Daoy (cell line): ENCODE measurements around the gene SUFU. TPM values are rescaled to one million over a fixed set of nuclear protein-coding genes. Genes with fewer than 3 reads are reported as not detected.
"Not testable (repeated sequence)": the region's sequence is repeated elsewhere in the genome, so short reads cannot be mapped to it uniquely, and the experiment has no call there.

Source experiments
- DNase-seq: peaks from one replicate; pipeline ENCODE4 v3.0.0-alpha.2; 2015; ENCODE audit warnings: low read depth
- total RNA-seq: library from RNA; depleted of rRNA; stranded (reverse); fragments of >200 nt; shearing (Covaris generic); gene quantifications from 2 replicates; pipeline ENCODE4 v1.2.3, GENCODE V29; 2014

SUFU gene
- total RNA-seq, 1 experiment from 2014 or later, result 0.40 TPM

DNA sequence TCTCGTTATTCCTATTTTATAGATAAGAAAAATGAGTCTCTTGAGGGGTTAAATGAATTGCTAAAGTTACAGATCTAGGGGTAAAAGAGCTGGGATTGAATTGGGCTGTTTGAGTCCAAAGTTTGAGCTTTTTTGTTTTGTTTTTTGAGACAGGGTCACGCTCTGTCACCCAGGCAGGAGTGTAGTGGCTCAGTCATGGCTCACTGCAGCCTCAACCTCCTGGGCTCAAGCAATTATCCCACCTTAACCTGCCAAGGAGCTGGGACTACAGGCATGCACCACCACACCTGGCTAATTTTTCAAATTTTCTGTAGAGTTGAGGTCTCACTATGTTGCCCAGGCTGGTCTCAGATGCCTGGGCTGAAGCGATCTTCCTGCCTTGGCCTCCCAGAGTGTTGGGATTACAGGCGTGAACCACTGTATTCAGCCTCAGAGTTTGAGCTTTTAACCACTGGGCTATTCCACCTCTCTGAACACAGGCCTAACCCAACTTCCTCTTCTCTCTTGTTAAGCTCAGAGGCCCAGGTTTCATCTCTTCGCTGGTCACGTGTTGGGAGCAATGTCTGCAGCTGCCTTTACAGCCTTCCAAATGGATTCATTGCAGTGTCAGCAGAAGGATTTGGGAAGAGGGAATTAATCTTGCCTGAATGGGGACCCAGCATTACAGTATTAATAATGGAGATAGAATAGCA, 8.0 kb downstream of the SUFU start:
- DNase-seq, result no peak

- DNase-seq, result no peak
Measured at GRCh38 chr10:102514487-102515311, 10.9 kb downstream of the SUFU start.

GRCh38 chr10:102515724-102516123, 12.0 kb downstream of the SUFU start:
- DNase-seq, result no peak

GRCh38 chr10:102517553-102517952, 13.8 kb downstream of the SUFU start:
- DNase-seq, result no peak

- DNase-seq, result no peak
Measured at GRCh38 chr10:102519246-102519825, 15.6 kb downstream of the SUFU start.

DNA sequence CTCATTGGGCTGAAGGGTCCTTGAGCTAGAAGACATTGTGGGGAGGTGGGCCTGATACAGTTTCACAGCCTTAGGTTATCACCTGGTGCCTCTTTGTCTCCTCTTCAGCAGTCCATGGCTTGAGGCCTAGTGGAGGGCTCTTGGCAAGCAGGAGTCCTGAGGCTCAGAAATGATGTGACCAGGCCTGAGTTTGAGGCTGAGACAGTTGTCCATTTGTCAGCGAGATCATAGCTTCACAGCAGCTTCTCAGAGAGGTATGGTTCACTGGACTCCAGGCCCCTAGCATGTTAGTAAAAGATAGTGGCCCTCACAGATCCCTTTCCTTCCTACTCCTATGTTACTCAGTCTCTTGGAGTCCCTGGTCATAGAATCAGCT, 19.1 kb downstream of the SUFU start:
- DNase-seq, result no peak

DNA sequence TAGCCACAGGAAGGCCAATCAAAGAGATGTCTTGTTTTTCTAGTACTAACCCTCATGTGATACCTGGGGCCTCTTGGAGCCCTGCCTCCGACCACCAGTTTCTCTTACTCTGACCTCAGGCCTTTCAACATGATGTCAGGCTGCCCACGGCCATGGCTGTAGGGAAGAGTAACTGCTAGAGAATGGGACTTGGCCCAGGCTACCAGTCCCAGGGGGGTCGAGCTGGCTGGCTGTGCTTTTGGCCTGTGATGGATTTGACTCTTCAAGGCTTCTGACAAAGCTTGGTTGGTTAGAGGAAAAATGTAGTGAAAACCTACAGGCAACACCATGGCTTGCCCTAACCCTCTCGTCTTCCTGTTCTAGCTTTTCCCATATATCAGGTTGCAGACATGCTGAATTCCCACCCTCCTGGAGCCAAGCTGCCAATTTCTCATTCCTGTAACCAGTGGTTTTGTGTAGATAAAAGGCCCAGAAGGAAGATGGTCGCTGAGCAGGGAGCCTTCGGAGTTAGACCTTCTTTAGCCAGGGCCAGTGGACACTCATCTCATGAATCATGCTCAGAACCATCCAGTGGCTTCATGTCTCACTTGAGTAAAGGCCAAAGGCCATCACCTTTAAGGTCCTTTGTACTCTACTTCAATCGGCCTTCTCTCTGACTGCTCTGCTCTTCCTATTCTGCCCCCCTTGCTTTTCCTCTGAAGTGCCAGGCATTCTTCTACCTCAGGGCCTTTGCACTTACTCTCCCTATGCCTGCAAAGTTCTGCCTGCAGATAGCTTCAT, 19.7 kb downstream of the SUFU start:
- no peak for DNase-seq

- DNase-seq, result no peak
Measured at GRCh38 chr10:102524746-102525145, 21.0 kb downstream of the SUFU start.

DNA sequence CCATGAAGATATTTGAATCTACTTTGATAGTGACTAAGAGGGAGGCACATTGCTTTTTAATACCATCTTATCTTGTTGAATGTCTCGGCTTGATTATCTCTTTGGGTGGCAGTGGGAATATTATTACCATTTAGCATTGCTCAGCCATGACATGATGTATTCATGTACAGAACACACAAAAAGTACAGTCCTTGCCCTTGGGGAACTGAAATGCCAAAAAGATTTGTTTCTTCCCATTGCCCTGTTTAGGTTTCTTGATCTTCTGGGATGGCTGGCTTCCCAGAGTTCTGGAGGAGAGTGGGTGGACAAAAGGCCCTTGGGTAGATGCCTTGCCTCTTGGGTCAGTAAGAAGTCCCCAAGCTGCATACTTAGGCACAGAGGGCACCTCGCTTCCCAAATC, 23.8 kb downstream of the SUFU start:
- no peak for DNase-seq

DNA sequence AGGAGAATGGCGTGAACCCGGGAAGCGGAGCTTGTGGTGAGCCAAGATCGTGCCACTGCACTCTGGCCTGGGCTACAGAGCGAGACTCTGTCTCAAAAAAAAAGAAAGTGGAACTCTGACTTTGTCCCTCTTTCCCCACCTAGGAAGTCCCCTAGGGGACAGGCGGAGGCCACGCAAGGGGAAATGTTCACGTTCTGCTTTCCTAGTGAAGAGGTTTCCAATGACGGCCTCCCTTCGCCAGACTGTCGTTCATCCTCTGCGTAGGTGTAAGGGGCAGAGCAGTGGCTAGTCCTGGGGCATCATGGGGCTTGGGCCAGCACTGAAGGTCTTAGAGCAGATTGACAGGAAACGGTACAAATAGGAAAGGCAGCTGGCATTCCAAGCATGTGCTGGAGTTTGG, 30.6 kb downstream of the SUFU start:
- no peak for DNase-seq

- DNase-seq, result not testable (repeated sequence)
Measured at GRCh38 chr10:102534966-102535365, 31.2 kb downstream of the SUFU start.

GRCh38 chr10:102535481-102536147, 31.8 kb downstream of the SUFU start:
- DNase-seq, result no peak

DNA sequence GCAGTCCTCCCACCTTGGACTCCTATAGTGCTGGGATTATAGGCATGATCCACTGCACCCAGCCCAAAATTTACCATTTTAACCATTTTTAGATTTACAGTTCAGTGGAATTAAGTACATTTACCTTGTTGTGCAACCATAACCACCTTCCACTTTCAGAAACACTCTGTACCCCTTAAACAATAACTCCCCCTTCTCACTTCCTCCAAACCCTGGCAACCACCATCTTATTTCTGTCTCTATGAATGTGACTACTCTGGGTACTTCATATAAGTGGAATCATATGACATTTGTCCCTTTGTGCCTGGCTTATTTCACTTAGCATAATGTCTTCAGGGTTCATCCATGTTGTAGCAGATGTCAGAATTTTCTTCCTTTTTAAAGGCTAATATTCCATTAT, 33.6 kb downstream of the SUFU start:
- DNase-seq, result no peak

- no peak for DNase-seq
Measured at GRCh38 chr10:102537948-102538347, 34.2 kb downstream of the SUFU start.

GRCh38 chr10:102538811-102539210, 35.0 kb downstream of the SUFU start:
- no peak for DNase-seq

DNA sequence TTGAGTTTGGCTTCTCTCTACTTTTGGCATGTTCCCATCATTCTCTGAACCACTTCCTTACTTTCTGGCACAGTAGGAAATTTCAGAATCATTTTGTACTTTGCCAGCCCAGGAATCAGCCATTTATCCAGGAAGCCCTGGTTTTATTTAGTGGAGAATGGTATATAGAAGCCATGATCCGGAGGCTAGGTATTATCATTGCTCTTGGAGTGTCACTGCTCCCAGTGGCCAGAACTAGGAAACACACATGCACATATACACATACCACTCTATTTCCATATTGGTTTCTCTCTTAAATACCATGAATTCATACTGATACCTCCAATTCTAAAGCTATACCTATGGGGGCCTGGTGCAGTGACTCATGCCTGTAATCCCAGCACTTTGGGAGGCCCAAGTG, 36.3 kb downstream of the SUFU start:
- DNase-seq, result no peak

GRCh38 chr10:102542800-102543418, 39.1 kb downstream of the SUFU start:
- no peak for DNase-seq

GRCh38 chr10:102545265-102545871, 41.6 kb downstream of the SUFU start:
- DNase-seq, result no peak

- no peak for DNase-seq
Measured at GRCh38 chr10:102545997-102546396, 42.2 kb downstream of the SUFU start.

GRCh38 chr10:102546606-102547320, 43.0 kb downstream of the SUFU start:
- no peak for DNase-seq
